Measurements from ENCODE around the gene S100A8.

DNA sequence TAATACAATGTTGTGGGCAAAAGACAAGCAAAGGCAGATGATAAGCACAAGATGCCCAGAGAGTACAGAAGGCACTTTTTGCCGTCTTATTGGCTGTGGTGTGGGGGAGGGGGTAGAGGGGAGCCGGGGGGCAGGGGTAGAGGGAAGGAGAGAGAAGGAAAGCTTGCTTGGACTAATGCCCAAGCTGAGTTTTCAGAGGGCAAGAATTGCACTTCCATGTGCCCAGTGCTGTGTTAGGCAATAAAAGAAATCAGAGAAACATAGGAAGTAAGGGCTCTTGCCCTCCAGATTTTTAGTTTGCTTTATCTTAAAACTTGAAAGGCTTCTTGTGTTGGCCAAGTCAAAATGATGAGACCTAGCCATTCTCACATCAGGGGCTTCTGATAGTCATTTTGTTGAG, 23.8 kb downstream of the S100A8 start:
- TF ChIP-seq, protein P1, sequence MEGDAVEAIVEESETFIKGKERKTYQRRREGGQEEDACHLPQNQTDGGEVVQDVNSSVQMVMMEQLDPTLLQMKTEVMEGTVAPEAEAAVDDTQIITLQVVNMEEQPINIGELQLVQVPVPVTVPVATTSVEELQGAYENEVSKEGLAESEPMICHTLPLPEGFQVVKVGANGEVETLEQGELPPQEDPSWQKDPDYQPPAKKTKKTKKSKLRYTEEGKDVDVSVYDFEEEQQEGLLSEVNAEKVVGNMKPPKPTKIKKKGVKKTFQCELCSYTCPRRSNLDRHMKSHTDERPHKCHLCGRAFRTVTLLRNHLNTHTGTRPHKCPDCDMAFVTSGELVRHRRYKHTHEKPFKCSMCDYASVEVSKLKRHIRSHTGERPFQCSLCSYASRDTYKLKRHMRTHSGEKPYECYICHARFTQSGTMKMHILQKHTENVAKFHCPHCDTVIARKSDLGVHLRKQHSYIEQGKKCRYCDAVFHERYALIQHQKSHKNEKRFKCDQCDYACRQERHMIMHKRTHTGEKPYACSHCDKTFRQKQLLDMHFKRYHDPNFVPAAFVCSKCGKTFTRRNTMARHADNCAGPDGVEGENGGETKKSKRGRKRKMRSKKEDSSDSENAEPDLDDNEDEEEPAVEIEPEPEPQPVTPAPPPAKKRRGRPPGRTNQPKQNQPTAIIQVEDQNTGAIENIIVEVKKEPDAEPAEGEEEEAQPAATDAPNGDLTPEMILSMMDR (IDR thresholded peaks at IDR 0.05 in 2 of 3, conservative IDR thresholded peaks at IDR 0.05 in 1 of 3; ENCODE audit: borderline replicate concordance in 1 of 3, insufficient read depth in 1 of 3, low read depth in 2 of 3, low read length in 2 of 3), result no peak
- TF ChIP-seq SIN3A (IDR thresholded peaks at IDR 0.05; ENCODE audit: low read depth) (no peak), EZH2 (IDR thresholded peaks at IDR 0.05) (no peak), POLR2A (IDR thresholded peaks at IDR 0.05; ENCODE audit: borderline replicate concordance, extremely low read depth, insufficient read depth, insufficient read length) (no peak), POLR2AphosphoS5 (IDR thresholded peaks at IDR 0.05; ENCODE audit: low read depth, low read length) (no peak), JUND (IDR thresholded peaks at IDR 0.05) (no peak), RAD21 (IDR thresholded peaks at IDR 0.05; ENCODE audit: low read depth) (no peak)
- TF ChIP-seq, protein P2, sequence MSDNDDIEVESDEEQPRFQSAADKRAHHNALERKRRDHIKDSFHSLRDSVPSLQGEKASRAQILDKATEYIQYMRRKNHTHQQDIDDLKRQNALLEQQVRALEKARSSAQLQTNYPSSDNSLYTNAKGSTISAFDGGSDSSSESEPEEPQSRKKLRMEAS (IDR thresholded peaks at IDR 0.05), result no peak
- TF ChIP-seq, protein P3, sequence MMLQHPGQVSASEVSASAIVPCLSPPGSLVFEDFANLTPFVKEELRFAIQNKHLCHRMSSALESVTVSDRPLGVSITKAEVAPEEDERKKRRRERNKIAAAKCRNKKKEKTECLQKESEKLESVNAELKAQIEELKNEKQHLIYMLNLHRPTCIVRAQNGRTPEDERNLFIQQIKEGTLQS (IDR thresholded peaks at IDR 0.05), result no peak

Measured in HCT116 (cell line).